Spleen (tissue), 11 donors: ENCODE measurements around the gene FOXRED2. TPM values are rescaled to one million over a fixed set of nuclear protein-coding genes. Genes with fewer than 3 reads are reported as not detected.
A peak's percentile ranks its signal among the peaks of the same experiment; 100 is the strongest.

Experiments
- DNase-seq: peaks from one replicate; pipeline ENCODE4 v3.0.0-alpha.2; 2020
- H3K27ac ChIP-seq, 8 donors: fragments of 200-600 bp; sonication (generic) in 7 of 8; 1 replicate in 4 of 8; 2 replicates in 4 of 8; pipeline versions ENCODE4 v1.5.0 to v1.8.0; 2016 to 2021; ENCODE audit warnings: inconsistent platforms in 4 of 8, mild to moderate bottlenecking in 4 of 8, moderate library complexity in 1 of 8
- H3K27me3 ChIP-seq, 7 donors: fragments of 200-600 bp; sonication (generic) in 6 of 7; replicated peaks in 1 of 7; 1 replicate in 4 of 7; 2 replicates in 3 of 7; pipeline versions ENCODE4 v1.5.0 to v1.8.0; 2016 to 2021; ENCODE audit warnings: inconsistent platforms in 3 of 7, mild to moderate bottlenecking in 1 of 7
- H3K36me3 ChIP-seq, 6 donors: fragments of 200-600 bp; sonication (generic) in 5 of 6; 1 replicate in 4 of 6; 2 replicates in 2 of 6; pipeline versions ENCODE4 v1.5.0 to v1.8.0; 2016 to 2021; ENCODE audit warnings: inconsistent platforms in 2 of 6
- H3K4me1 ChIP-seq, 6 donors: fragments of 200-600 bp; sonication (generic) in 5 of 6; 1 replicate in 3 of 6; 2 replicates in 3 of 6; pipeline versions ENCODE4 v1.5.0 to v1.8.0; 2016 to 2021; ENCODE audit warnings: inconsistent platforms in 3 of 6
- H3K4me3 ChIP-seq, 8 donors: fragments of 200-600 bp; sonication (generic) in 7 of 8; 1 replicate in 4 of 8; 2 replicates in 4 of 8; pipeline versions ENCODE4 v1.5.0 to v1.8.0; 2016 to 2021; ENCODE audit warnings: inconsistent platforms in 4 of 8, mild to moderate bottlenecking in 4 of 8, moderate library complexity in 2 of 8
- H3K9me3 ChIP-seq, 8 donors: fragments of 200-600 bp; sonication (generic) in 7 of 8; 1 replicate in 4 of 8; 2 replicates in 4 of 8; pipeline versions ENCODE4 v1.5.0 to v1.8.0; 2016 to 2021; ENCODE audit warnings: inconsistent platforms in 4 of 8
- POLR2A ChIP-seq, 3 donors: fragments of 450-650 bp; IDR thresholded peaks; one replicate each; pipeline ENCODE4 v1.5.1; 2017; ENCODE audit warnings: antibody characterized with exemption in 3 of 3, mild to moderate bottlenecking in 1 of 3
- POLR2AphosphoS5 ChIP-seq, 3 donors: sonication (generic); formaldehyde crosslinking; IDR thresholded peaks; one replicate each; pipeline ENCODE4 v1.5.1; 2017; ENCODE audit warnings: antibody characterized with exemption in 3 of 3
- WGBS, 5 donors: extraction: QIAGEN DNeasy Blood & Tissue Kit in 3 of 5; methylation state at CpG; one replicate each; pipeline versions ENCODE4 v1.1.5 to v1.1.7; 2013 to 2018; 5-methylcytosine and 5-hydroxymethylcytosine counted together
- intact Hi-C: fragments of 100-400 bp; cut with DNase I; formaldehyde crosslinking; loops from one replicate; pipeline ENCODE4 v1.15.0; 2023; ENCODE audit warnings: low total_unique reads
- polyA plus RNA-seq, 3 donors: library from polyadenylated mRNA; stranded (reverse); fragments of 200-250 nt; gene quantifications; one replicate each; pipeline ENCODE4 v1.2.1, GENCODE V29; 2013
- small RNA-seq, 4 donors: library from RNA; depleted of rRNA; stranded (forward); fragments of <200 nt; gene quantifications; one replicate each; pipeline ENCODE3, GENCODE V24; 2016
- total RNA-seq, 7 donors: library from RNA; depleted of rRNA in 3 of 7; stranded (reverse); fragments of >200 nt in 3 of 7; fragmentation: NEBNext Ultra II Directional in 4 of 7; extraction: Animal tissue kit (Norgen Biotek cat#: 25700) in 4 of 7; gene quantifications; one replicate each; pipeline versions ENCODE4 v1.1.0 to v1.2.1, GENCODE V29; 2016 to 2021
- TF ChIP-seq, protein P1 (sequence below), 11 experiments: fragments of 200-600 bp in 7 of 11; fragments of 450-650 bp in 4 of 11; sonication (generic) in 4 of 11; IDR thresholded peaks in 8 of 11; conservative IDR thresholded peaks in 3 of 11; 1 replicate in 7 of 11; 2 replicates in 4 of 11; pipeline versions ENCODE4 v1.4.0 to v1.8.0; 2016 to 2021; ENCODE audit warnings: antibody characterized with exemption in 11 of 11, inconsistent platforms in 4 of 11, mild to moderate bottlenecking in 1 of 11
- donor health status: healthy with polysubstance abuse.
- donor health status: DM: no; HTN: no; CAD: no; lungs with moderate emphysema.
- donor health status: DM: no; HTN: no; CAD: no.
- donor health status: Bipolar disorder and iron deficiency.
- donor health status: healthy.
- donor health status: DM: no; HTN: no; CAD: no.
- donor health status: DM: yes; HTN: yes; CAD: no.

The FOXRED2 gene
- total and polyA plus RNA-seq, 10 donors = 1.1 to 42.0 (median 26.3) TPM

DNA sequence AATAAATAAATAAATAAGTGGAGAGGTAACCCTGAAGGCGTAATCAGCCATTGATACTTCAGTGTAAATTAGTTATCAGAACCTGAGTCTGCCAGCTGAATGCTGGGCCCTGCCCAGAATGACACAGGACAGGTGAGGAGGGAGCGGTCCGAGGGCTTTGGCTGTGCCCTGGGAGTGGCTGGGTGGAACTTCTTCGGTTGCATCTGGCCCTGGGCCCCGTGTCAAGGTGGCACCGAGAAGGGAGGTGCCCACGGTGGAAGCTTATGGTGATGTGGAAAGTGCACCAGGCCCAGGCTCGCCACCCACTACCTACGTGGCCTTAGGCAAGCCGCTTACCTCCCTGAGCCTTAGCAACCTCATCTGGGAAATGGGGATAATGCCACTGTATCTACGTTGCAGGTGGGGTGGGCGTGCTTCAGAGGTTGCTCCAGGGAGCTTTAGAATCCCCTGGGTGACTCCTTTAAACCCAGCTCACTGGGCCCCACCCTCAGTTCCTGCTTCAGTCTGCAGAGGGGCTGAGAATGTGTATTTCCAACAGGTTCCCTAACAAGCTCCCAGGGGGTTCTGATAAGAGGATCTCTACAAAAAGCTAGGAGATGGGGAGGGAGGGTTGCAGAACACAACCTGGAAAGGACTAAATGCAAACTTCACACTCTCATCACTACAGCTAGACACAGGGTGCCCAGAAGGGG is 64.2 kb downstream of the FOXRED2 start:
- Histone ChIP-seq H3K27me3 (no peaks in the 10 kb centered on the region), H3K9me3 (no peaks in the 10 kb centered on the region), H3K4me1 (peaks cover 10 to 71% (median 53%) of the 10 kb centered on the region in 6 donors), H3K27ac (peak overlapping the region in 4 of 8 donors; percentile 13 to 23 (median 16)), H3K36me3 (no peaks in the 10 kb centered on the region), H3K4me3 (no peak overlapping the region)
- intact Hi-C loops = no loop called here
- no peak for DNase-seq
- TF ChIP-seq POLR2AphosphoS5 (IDR thresholded peaks at IDR 0.05) (no peak), POLR2A (IDR thresholded peaks at IDR 0.05) (no peak)
- TF ChIP-seq, protein P1, sequence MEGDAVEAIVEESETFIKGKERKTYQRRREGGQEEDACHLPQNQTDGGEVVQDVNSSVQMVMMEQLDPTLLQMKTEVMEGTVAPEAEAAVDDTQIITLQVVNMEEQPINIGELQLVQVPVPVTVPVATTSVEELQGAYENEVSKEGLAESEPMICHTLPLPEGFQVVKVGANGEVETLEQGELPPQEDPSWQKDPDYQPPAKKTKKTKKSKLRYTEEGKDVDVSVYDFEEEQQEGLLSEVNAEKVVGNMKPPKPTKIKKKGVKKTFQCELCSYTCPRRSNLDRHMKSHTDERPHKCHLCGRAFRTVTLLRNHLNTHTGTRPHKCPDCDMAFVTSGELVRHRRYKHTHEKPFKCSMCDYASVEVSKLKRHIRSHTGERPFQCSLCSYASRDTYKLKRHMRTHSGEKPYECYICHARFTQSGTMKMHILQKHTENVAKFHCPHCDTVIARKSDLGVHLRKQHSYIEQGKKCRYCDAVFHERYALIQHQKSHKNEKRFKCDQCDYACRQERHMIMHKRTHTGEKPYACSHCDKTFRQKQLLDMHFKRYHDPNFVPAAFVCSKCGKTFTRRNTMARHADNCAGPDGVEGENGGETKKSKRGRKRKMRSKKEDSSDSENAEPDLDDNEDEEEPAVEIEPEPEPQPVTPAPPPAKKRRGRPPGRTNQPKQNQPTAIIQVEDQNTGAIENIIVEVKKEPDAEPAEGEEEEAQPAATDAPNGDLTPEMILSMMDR (IDR thresholded peaks at IDR 0.05 in 8 of 11, conservative IDR thresholded peaks at IDR 0.05 in 3 of 11) = no peak
- WGBS, 5 donors = 86 to 94% (median 91%) methylated on average over 7 to 12 of the region's 12 CpGs

DNA sequence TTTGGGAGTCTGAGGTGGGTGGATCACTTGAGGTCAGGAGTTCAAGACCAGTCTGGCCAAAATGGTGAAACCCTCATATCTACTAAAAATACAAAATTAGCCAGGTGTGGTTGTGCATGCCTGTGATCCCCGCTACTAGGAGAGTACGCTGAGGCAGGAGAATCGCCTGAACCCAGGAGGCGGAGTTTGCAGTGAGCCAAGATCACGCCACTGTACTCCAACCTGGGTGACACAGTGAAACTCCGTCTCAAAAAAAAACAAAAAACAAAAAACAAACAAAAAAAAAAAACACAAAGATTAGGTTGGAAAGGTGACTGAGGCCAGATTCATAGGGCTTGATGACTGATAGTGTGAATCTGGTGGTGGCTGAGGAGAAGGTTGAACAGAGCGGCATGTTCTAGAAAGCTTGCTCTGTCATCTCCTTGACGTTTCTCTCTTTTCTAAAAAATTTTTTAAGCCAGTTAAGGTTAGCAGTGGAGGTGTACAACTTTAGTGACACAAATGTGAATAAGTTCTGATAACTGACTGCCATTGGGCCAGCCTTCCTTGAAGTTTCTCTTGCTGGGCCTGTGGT is 66.3 kb downstream of the FOXRED2 start:
- Histone ChIP-seq H3K27ac (peak overlapping the region in 1 of 8 donors; percentile 37), H3K4me3 (no peak overlapping the region), H3K9me3 (no peaks in the 10 kb centered on the region), H3K27me3 (no peaks in the 10 kb centered on the region), H3K4me1 (peaks cover 9 to 70% (median 52%) of the 10 kb centered on the region in 6 donors), H3K36me3 (no peaks in the 10 kb centered on the region)
- no peak for TF ChIP-seq POLR2A (IDR thresholded peaks at IDR 0.05)
- TF ChIP-seq POLR2AphosphoS5 (IDR thresholded peaks at IDR 0.05) = no peak
- TF ChIP-seq, protein P1 (IDR thresholded peaks at IDR 0.05 in 8 of 11, conservative IDR thresholded peaks at IDR 0.05 in 3 of 11) = no peak
- 88 to 95% (median 94%) methylated on average over 8 of the region's 8 CpGs for WGBS, 5 donors
- intact Hi-C loops = no loop called here
- no peak for DNase-seq

DNA sequence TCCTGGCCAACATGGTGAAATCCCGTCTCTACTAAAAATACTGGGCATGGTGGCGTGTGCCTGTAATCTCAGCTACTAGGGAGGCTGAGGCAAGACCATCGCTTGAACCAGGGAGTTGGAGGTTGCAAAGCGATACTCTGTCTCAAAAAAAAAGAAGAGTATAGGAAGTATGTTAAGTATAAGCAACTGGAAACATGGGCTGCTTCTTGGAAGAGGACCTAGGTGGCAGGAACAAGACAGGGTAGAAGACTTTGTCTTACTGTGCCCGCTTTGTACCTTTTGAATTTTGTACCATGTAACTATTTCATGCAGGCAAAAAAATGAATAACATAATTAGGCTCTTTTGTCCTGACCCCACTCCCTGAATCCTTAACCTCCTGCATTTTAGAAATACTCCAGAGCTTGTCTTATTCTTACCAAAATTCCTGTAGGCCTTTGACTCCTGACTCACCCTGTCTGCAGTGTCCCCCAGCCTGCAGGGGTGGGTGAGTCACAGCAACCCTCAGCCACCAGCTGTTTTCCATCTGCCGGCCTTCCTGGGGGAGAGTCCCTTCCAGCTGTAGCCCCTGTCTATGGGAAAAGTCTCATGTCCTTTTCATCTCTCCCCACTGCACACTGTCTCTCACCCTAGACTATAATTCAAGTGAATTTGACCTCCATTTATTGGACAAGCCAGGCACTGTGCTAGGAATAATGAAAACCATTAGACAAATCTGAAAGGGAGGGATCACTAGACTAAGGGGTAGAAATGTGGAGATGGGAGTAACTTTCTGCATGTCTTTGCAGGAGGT is 67.2 kb downstream of the FOXRED2 start:
- Histone ChIP-seq H3K27me3 (no peaks in the 10 kb centered on the region), H3K27ac (peak overlapping the region in 5 of 8 donors; percentile 7 to 46 (median 26)), H3K4me3 (no peak overlapping the region), H3K36me3 (no peaks in the 10 kb centered on the region), H3K9me3 (no peaks in the 10 kb centered on the region), H3K4me1 (peaks cover 14 to 71% (median 52%) of the 10 kb centered on the region in 6 donors)
- 77 to 88% (median 85%) methylated on average over 6 of the region's 6 CpGs for WGBS, 5 donors
- intact Hi-C loops = no loop called here
- no peak for DNase-seq
- peak in 2 of 3 donors; percentile 79 to 86 for TF ChIP-seq POLR2AphosphoS5 (IDR thresholded peaks at IDR 0.05)
- TF ChIP-seq, protein P1 (IDR thresholded peaks at IDR 0.05 in 8 of 11, conservative IDR thresholded peaks at IDR 0.05 in 3 of 11) = no peak

Small RNA genes lying within 50 kb of the gene (small RNA-seq; reads per million reads assigned to genes)
- 0 reads per million in 4 donors for gene RF00019

Other genes with a start within 250 kb of the FOXRED2 start
- 1,000 to 10,000 TPM in 4 of 7 donors, 100 to 1,000 TPM in 3; 575 to 1,376 (median 1,013) TPM for gene MYH9, start 119.1 kb downstream of the FOXRED2 start, total RNA-seq
- gene MYH9, start 119.1 kb downstream of the FOXRED2 start, polyA plus RNA-seq = 100 to 1,000 TPM in 1 of 3 donors, 10 to 100 TPM in 2; 59.8 to 166 (median 71.1) TPM
- gene TXN2, start 25.4 kb downstream of the FOXRED2 start, total RNA-seq = 10 to 100 TPM; 52.6 to 87.1 (median 64.6) TPM
- gene TXN2, start 25.4 kb downstream of the FOXRED2 start, polyA plus RNA-seq = 100 to 1,000 TPM in 1 of 3 donors, 10 to 100 TPM in 2; 70.5 to 105 (median 90.1) TPM
- 100 to 1,000 TPM; 194 to 428 (median 215) TPM for gene EIF3D, start 22.1 kb upstream of the FOXRED2 start, total RNA-seq
- 100 to 1,000 TPM; 212 to 282 (median 240) TPM for gene EIF3D, start 22.1 kb upstream of the FOXRED2 start, polyA plus RNA-seq
- gene CACNG2, start 196.7 kb upstream of the FOXRED2 start, total RNA-seq = not detected
- not detected for gene CACNG2, start 196.7 kb upstream of the FOXRED2 start, polyA plus RNA-seq